CD14-positive monocyte (primary cell): ENCODE measurements around the gene DDX52. TPM values are rescaled to one million over a fixed set of nuclear protein-coding genes. Genes with fewer than 3 reads are reported as not detected.

ENCODE experiments used
- DNase-seq, 3 donors: peaks; one replicate each; pipeline ENCODE4 v3.0.0-alpha.2; 2011 to 2022
- H2AFZ ChIP-seq: 2 replicates; pipeline ENCODE4 v1.6.0; 2012; ENCODE audit warnings: mild to moderate bottlenecking, low read depth, low read length, inconsistent platforms; ENCODE audit not compliant: insufficient read depth, poor library complexity, severe bottlenecking
- H3K27ac ChIP-seq, 2 donors: 1 replicate in 1 of 2; 2 replicates in 1 of 2; pipeline ENCODE4 v1.5.1; 2012 to 2013; ENCODE audit warnings: low read length in 2 of 2, control low read depth in 1 of 2, inconsistent platforms in 1 of 2, low read depth in 1 of 2, mild to moderate bottlenecking in 1 of 2
- H3K27me3 ChIP-seq, 2 donors: one replicate each; pipeline versions ENCODE4 v1.6.0 to v1.6.1; 2011 to 2013; ENCODE audit warnings: low read length in 2 of 2; ENCODE audit not compliant: control insufficient read depth in 2 of 2, insufficient read depth in 2 of 2
- H3K36me3 ChIP-seq, 2 donors: replicated peaks in 1 of 2; 1 replicate in 1 of 2; 2 replicates in 1 of 2; pipeline versions ENCODE4 v1.5.1 to v1.6.1; 2012 to 2013; ENCODE audit warnings: low read length in 2 of 2, control low read depth in 1 of 2, inconsistent platforms in 1 of 2, mild to moderate bottlenecking in 1 of 2; ENCODE audit not compliant: insufficient read depth in 2 of 2, control insufficient read depth in 1 of 2
- H3K4me1 ChIP-seq, 2 donors: 1 replicate in 1 of 2; 2 replicates in 1 of 2; pipeline versions ENCODE4 v1.5.1 to v1.6.1; 2012 to 2013; ENCODE audit warnings: low read length in 2 of 2, control low read depth in 1 of 2, inconsistent platforms in 1 of 2, mild to moderate bottlenecking in 1 of 2, moderate library complexity in 1 of 2; ENCODE audit not compliant: insufficient read depth in 2 of 2, control insufficient read depth in 1 of 2
- H3K4me2 ChIP-seq: replicated peaks from 2 replicates; pipeline ENCODE3; 2012; ENCODE audit warnings: low read length, moderate library complexity, mild to moderate bottlenecking; ENCODE audit not compliant: poor library complexity, severe bottlenecking; ENCODE audit errors: extremely low read depth
- H3K4me3 ChIP-seq, 3 experiments: fragments of 200-600 bp in 1 of 3; sonication (generic) in 1 of 3; replicated peaks in 1 of 3; 1 replicate in 2 of 3; 2 replicates in 1 of 3; pipeline ENCODE4 v1.5.1; 2011 to 2013; ENCODE audit warnings: low read length in 3 of 3, mild to moderate bottlenecking in 3 of 3, control low read depth in 2 of 3, low read depth in 2 of 3, inconsistent platforms in 1 of 3, moderate library complexity in 1 of 3
- H3K79me2 ChIP-seq: 2 replicates; pipeline ENCODE4 v1.6.0; 2012; ENCODE audit warnings: mild to moderate bottlenecking, control low read depth, inconsistent platforms, low read length, moderate library complexity; ENCODE audit not compliant: insufficient read depth
- H3K9ac ChIP-seq: 2 replicates; pipeline ENCODE4 v1.6.0; 2017; ENCODE audit warnings: low read length, mild to moderate bottlenecking; ENCODE audit not compliant: insufficient read depth, poor library complexity, severe bottlenecking
- H3K9me3 ChIP-seq, 2 donors: replicated peaks in 1 of 2; 1 replicate in 1 of 2; 2 replicates in 1 of 2; pipeline versions ENCODE4 v1.5.1 to v1.6.1; 2012 to 2013; ENCODE audit warnings: low read length in 2 of 2, control low read depth in 1 of 2; ENCODE audit not compliant: control insufficient read depth in 1 of 2, insufficient read depth in 1 of 2
- H4K20me1 ChIP-seq: 2 replicates; pipeline ENCODE4 v1.6.0; 2012; ENCODE audit warnings: mild to moderate bottlenecking, low read length, control low read depth, moderate library complexity; ENCODE audit not compliant: insufficient read depth
- H3K27ac Mint-ChIP-seq, 7 donors: one replicate each; pipeline ENCODE4 v1.8.0; 2020; ENCODE audit warnings: mild to moderate bottlenecking in 7 of 7, mixed read lengths in 7 of 7, moderate library complexity in 6 of 7, inconsistent platforms in 2 of 7
- H3K27me3 Mint-ChIP-seq, 3 donors: one replicate each; pipeline ENCODE4 v1.8.0; 2021 to 2022; ENCODE audit warnings: low read depth in 3 of 3, mild to moderate bottlenecking in 3 of 3, mixed read lengths in 3 of 3, moderate library complexity in 3 of 3, inconsistent platforms in 1 of 3
- H3K36me3 Mint-ChIP-seq, 2 donors: one replicate each; pipeline ENCODE4 v1.8.0; 2020; ENCODE audit warnings: mixed read lengths in 2 of 2, inconsistent platforms in 1 of 2, mild to moderate bottlenecking in 1 of 2
- H3K4me1 Mint-ChIP-seq: one replicate; pipeline ENCODE4 v1.8.0; 2020; ENCODE audit warnings: mild to moderate bottlenecking, mixed read lengths
- H3K4me3 Mint-ChIP-seq, 2 donors: one replicate each; pipeline ENCODE4 v1.8.0; 2020; ENCODE audit warnings: mild to moderate bottlenecking in 2 of 2, mixed read lengths in 2 of 2, moderate library complexity in 1 of 2
- H3K9me3 Mint-ChIP-seq, 7 donors: one replicate each; pipeline ENCODE4 v1.8.0; 2020 to 2022; ENCODE audit warnings: mixed read lengths in 7 of 7, mild to moderate bottlenecking in 6 of 7, moderate library complexity in 6 of 7, inconsistent platforms in 2 of 7
- CTCF ChIP-seq: fragments of 200-600 bp; IDR thresholded peaks from one replicate; pipeline ENCODE4 v1.8.0; 2022; ENCODE audit warnings: antibody characterized with exemption, mild to moderate bottlenecking
- WGBS: methylation state at CpG from one replicate; pipeline ENCODE4 v1.1.5; 2013; ENCODE audit warnings: missing lambda C conversion rate; ENCODE audit not compliant: insufficient coverage; 5-methylcytosine and 5-hydroxymethylcytosine counted together
- intact Hi-C, 2 donors: fragments of 100-400 bp; cut with micrococcal nuclease; formaldehyde crosslinking; loops; one replicate each; pipeline versions ENCODE4 v1.15.0 to v1.15.1; 2023
- polyA plus RNA-seq, 3 donors: library from polyadenylated mRNA; depleted of rRNA in 1 of 3; unstranded in 2 of 3; stranded (reverse) in 1 of 3; fragments of 300-500 nt in 2 of 3; fragments of >200 nt in 1 of 3; fragmentation: Illumina TruSeq in 2 of 3; gene quantifications; 1 replicate in 2 of 3; 2 replicates in 1 of 3; pipeline ENCODE4 v1.2.3, GENCODE V29; 2012 to 2021
- small RNA-seq: library from RNA; depleted of rRNA; stranded (forward); fragments of <200 nt; gene quantifications from one replicate; pipeline ENCODE3, GENCODE V24; 2012; ENCODE audit warnings: low read depth; ENCODE audit not compliant: insufficient read length

Gene DDX52
- polyA plus RNA-seq, 3 donors, result 6.4 to 11.3 (median 8.8) TPM

- no peak for DNase-seq
- Histone ChIP-seq H4K20me1 (no peaks in the 10 kb centered on the region), H3K27ac (no peak overlapping the region), H2AFZ (no peak overlapping the region), H3K79me2 (no peaks in the 10 kb centered on the region), H3K27me3 (no peaks in the 10 kb centered on the region), H3K9ac (no peak overlapping the region), H3K9me3 (no peaks in the 10 kb centered on the region), H3K4me2 (no peak overlapping the region), H3K36me3 (peaks cover 69 to 88% of the 10 kb centered on the region in 2 donors), H3K4me3 (no peak overlapping the region), H3K4me1 (no peaks in the 10 kb centered on the region)
- no peak for TF ChIP-seq CTCF
- peak overlapping the region in 1 of 7 donors; percentile 2 for H3K27ac Mint-ChIP-seq
- H3K4me1 Mint-ChIP-seq, result no peaks in the 10 kb centered on the region
- 96% methylated on average over 3 of the region's 3 CpGs for WGBS
- peaks cover 0 to 1% (median 0%) of the 10 kb centered on the region in 7 donors for H3K9me3 Mint-ChIP-seq
- peaks cover 68 to 82% of the 10 kb centered on the region in 2 donors for H3K36me3 Mint-ChIP-seq
- intact Hi-C loops, result no loop called here
- no peaks in the 10 kb centered on the region for H3K27me3 Mint-ChIP-seq
- no peak overlapping the region for H3K4me3 Mint-ChIP-seq
Observed at GRCh38 chr17:37564252-37564651, 79.0 kb downstream of the DDX52 start.

GRCh38 chr17:37562016-37562745 is 81.1 kb downstream of the DDX52 start:
- H3K9ac ChIP-seq, result no peak overlapping the region
- no peaks in the 10 kb centered on the region for H3K27me3 Mint-ChIP-seq
- no peak for DNase-seq
- H3K36me3 ChIP-seq, result peaks cover 69 to 88% of the 10 kb centered on the region in 2 donors
- no peak overlapping the region for H3K4me3 ChIP-seq
- no peaks in the 10 kb centered on the region for H3K4me1 ChIP-seq
- no peaks in the 10 kb centered on the region for H3K79me2 ChIP-seq
- H3K27ac ChIP-seq, result no peak overlapping the region
- WGBS, result no CpG with 5 or more reads among the region's 5 CpGs
- no peaks in the 10 kb centered on the region for H3K27me3 ChIP-seq
- no peak for TF ChIP-seq CTCF
- H3K9me3 Mint-ChIP-seq, result peaks cover 0 to 1% (median 0%) of the 10 kb centered on the region in 7 donors
- no peak overlapping the region for H3K27ac Mint-ChIP-seq
- peaks cover 68 to 82% of the 10 kb centered on the region in 2 donors for H3K36me3 Mint-ChIP-seq
- no peaks in the 10 kb centered on the region for H3K4me1 Mint-ChIP-seq
- no peak overlapping the region for H3K4me3 Mint-ChIP-seq
- no peak overlapping the region for H2AFZ ChIP-seq
- H3K4me2 ChIP-seq, result no peak overlapping the region
- no peaks in the 10 kb centered on the region for H3K9me3 ChIP-seq
- intact Hi-C loops, result no loop called here
- no peaks in the 10 kb centered on the region for H4K20me1 ChIP-seq

Small RNA genes within 50 kb of the gene (small RNA-seq; reads per million reads assigned to genes)
- gene MIR378J, result not detected

Other genes with a start within 250 kb of the DDX52 start
- 1 to 10 TPM; 3.5 to 4.6 (median 3.8) TPM for gene ACACA, start 236.6 kb downstream of the DDX52 start, polyA plus RNA-seq
- 1 to 10 TPM; 2.9 to 8.2 (median 4.3) TPM for gene TADA2A, start 236.6 kb downstream of the DDX52 start, polyA plus RNA-seq
- gene DUSP14, start 153.6 kb downstream of the DDX52 start, polyA plus RNA-seq, result 1 to 10 TPM in 2 of 3 donors, under 1 TPM in 1; 0.24 to 1.6 (median 1.1) TPM
- gene SYNRG, start 34.0 kb downstream of the DDX52 start, polyA plus RNA-seq, result 10 to 100 TPM; 13.1 to 17.5 (median 16.9) TPM
- not detected for gene HNF1B, start 101.6 kb upstream of the DDX52 start, polyA plus RNA-seq